ENCODE data around the gene NDUFC2. TPM values are rescaled to one million over a fixed set of nuclear protein-coding genes. Genes with fewer than 3 reads are reported as not detected.
A peak's percentile ranks its signal among the peaks of the same experiment; 100 is the strongest.

The NDUFC2 gene
- total and polyA plus RNA-seq, 2 of the 13 experiments (the other 11 are each of a cell fraction or from before 2014, with no cell fraction given), result 256 to 363 TPM

DNA sequence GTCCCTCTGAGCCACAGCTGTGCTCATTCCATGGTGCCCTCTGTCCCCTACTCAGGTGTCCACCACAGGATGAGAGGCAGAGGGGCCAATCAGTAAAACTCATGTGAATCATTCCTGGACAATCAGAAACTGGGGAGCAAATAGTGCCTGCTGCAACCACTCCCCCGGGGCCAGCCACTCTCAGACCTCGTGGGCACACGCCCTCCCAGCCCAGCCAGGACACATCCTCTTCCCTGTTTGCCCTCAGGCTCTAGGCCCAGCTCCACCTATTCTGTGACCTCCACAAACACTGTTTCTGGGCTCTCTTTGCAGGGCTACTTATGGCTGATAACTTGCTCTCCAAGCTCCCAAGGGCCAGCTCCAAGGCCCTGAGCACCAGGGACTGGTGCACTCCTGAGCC is 42.6 kb downstream of the NDUFC2 start (continued):
- no peak for TF ChIP-seq HNF4A (CRISPR knock-in tag; IDR thresholded peaks at IDR 0.05)
- no peak for TF ChIP-seq EEA1 (CRISPR knock-in tag; IDR thresholded peaks at IDR 0.05; ENCODE audit: borderline replicate concordance)
- TF ChIP-seq, protein P1, sequence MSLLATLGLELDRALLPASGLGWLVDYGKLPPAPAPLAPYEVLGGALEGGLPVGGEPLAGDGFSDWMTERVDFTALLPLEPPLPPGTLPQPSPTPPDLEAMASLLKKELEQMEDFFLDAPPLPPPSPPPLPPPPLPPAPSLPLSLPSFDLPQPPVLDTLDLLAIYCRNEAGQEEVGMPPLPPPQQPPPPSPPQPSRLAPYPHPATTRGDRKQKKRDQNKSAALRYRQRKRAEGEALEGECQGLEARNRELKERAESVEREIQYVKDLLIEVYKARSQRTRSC (CRISPR knock-in tag; IDR thresholded peaks at IDR 0.05; ENCODE audit: low read depth), result no peak
- no peak for TF ChIP-seq CCDC6 (CRISPR knock-in tag; IDR thresholded peaks at IDR 0.05)
- TF ChIP-seq NR2C2 (CRISPR knock-in tag; IDR thresholded peaks at IDR 0.05; ENCODE audit: borderline replicate concordance), result no peak
- no peak for TF ChIP-seq ZSCAN30 (CRISPR knock-in tag; IDR thresholded peaks at IDR 0.05)
- TF ChIP-seq, protein P2, sequence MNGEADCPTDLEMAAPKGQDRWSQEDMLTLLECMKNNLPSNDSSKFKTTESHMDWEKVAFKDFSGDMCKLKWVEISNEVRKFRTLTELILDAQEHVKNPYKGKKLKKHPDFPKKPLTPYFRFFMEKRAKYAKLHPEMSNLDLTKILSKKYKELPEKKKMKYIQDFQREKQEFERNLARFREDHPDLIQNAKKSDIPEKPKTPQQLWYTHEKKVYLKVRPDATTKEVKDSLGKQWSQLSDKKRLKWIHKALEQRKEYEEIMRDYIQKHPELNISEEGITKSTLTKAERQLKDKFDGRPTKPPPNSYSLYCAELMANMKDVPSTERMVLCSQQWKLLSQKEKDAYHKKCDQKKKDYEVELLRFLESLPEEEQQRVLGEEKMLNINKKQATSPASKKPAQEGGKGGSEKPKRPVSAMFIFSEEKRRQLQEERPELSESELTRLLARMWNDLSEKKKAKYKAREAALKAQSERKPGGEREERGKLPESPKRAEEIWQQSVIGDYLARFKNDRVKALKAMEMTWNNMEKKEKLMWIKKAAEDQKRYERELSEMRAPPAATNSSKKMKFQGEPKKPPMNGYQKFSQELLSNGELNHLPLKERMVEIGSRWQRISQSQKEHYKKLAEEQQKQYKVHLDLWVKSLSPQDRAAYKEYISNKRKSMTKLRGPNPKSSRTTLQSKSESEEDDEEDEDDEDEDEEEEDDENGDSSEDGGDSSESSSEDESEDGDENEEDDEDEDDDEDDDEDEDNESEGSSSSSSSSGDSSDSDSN (CRISPR knock-in tag; IDR thresholded peaks at IDR 0.05), result 0 out of 2 replicates have a peak, but pooled peaks have one; percentile 33
- TF ChIP-seq, protein P3, sequence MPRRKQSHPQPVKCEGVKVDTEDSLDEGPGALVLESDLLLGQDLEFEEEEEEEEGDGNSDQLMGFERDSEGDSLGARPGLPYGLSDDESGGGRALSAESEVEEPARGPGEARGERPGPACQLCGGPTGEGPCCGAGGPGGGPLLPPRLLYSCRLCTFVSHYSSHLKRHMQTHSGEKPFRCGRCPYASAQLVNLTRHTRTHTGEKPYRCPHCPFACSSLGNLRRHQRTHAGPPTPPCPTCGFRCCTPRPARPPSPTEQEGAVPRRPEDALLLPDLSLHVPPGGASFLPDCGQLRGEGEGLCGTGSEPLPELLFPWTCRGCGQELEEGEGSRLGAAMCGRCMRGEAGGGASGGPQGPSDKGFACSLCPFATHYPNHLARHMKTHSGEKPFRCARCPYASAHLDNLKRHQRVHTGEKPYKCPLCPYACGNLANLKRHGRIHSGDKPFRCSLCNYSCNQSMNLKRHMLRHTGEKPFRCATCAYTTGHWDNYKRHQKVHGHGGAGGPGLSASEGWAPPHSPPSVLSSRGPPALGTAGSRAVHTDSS (CRISPR knock-in tag; conservative IDR thresholded peaks at IDR 0.05), result no peak
- TF ChIP-seq TCF7L2 (IDR thresholded peaks at IDR 0.05; ENCODE audit: low read depth, low read length), result no peak
- no peak for TF ChIP-seq ZNF138 (CRISPR knock-in tag; IDR thresholded peaks at IDR 0.05; ENCODE audit: low read depth)
- TF ChIP-seq FOSL2 (CRISPR knock-in tag; IDR thresholded peaks at IDR 0.05), result peak; percentile 37
- no peak for TF ChIP-seq U2AF1 (optimal IDR thresholded peaks at IDR 0.05; ENCODE audit: low read depth, low read length)
- no peak for TF ChIP-seq NBN (conservative IDR thresholded peaks at IDR 0.05)
- no peak for TF ChIP-seq ATF7 (IDR thresholded peaks at IDR 0.05)
- no peak for TF ChIP-seq ATF7 (CRISPR knock-in tag; IDR thresholded peaks at IDR 0.05)
- TF ChIP-seq CBX2 (IDR thresholded peaks at IDR 0.05; ENCODE audit: low read depth, low read length), result no peak
- no peak for TF ChIP-seq CBX2 (CRISPR knock-in tag; IDR thresholded peaks at IDR 0.05; ENCODE audit: low read depth)
- no peak for TF ChIP-seq POLR2AphosphoS5 (IDR thresholded peaks at IDR 0.05; ENCODE audit: low read depth, low read length)
- TF ChIP-seq ZKSCAN8 (CRISPR knock-in tag; IDR thresholded peaks at IDR 0.05; ENCODE audit: borderline replicate concordance), result no peak
- TF ChIP-seq, protein P4, sequence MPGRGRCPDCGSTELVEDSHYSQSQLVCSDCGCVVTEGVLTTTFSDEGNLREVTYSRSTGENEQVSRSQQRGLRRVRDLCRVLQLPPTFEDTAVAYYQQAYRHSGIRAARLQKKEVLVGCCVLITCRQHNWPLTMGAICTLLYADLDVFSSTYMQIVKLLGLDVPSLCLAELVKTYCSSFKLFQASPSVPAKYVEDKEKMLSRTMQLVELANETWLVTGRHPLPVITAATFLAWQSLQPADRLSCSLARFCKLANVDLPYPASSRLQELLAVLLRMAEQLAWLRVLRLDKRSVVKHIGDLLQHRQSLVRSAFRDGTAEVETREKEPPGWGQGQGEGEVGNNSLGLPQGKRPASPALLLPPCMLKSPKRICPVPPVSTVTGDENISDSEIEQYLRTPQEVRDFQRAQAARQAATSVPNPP (CRISPR knock-in tag; IDR thresholded peaks at IDR 0.05), result no peak
- TF ChIP-seq ZNF639 (CRISPR knock-in tag; conservative IDR thresholded peaks at IDR 0.05), result no peak
- TF ChIP-seq, protein P5, sequence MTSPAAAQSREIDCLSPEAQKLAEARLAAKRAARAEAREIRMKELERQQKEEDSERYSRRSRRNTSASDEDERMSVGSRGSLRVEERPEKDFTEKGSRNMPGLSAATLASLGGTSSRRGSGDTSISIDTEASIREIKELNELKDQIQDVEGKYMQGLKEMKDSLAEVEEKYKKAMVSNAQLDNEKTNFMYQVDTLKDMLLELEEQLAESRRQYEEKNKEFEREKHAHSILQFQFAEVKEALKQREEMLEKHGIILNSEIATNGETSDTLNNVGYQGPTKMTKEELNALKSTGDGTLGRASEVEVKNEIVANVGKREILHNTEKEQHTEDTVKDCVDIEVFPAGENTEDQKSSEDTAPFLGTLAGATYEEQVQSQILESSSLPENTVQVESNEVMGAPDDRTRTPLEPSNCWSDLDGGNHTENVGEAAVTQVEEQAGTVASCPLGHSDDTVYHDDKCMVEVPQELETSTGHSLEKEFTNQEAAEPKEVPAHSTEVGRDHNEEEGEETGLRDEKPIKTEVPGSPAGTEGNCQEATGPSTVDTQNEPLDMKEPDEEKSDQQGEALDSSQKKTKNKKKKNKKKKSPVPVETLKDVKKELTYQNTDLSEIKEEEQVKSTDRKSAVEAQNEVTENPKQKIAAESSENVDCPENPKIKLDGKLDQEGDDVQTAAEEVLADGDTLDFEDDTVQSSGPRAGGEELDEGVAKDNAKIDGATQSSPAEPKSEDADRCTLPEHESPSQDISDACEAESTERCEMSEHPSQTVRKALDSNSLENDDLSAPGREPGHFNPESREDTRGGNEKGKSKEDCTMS (CRISPR knock-in tag; conservative IDR thresholded peaks at IDR 0.05), result no peak
- TF ChIP-seq CCAR2 (optimal IDR thresholded peaks at IDR 0.05; ENCODE audit: low read depth, low read length), result no peak
- TF ChIP-seq RFXANK (CRISPR knock-in tag; IDR thresholded peaks at IDR 0.05), result no peak
